Fibroblast of the conjunctiva (primary cell): ENCODE results near the gene TSSC4.
A peak's percentile ranks its signal among the peaks of the same experiment; 100 is the strongest.

Source experiments
- DNase-seq: peaks from one replicate; pipeline ENCODE4 v3.0.0-alpha.2; 2010; ENCODE audit warnings: low read depth

Gene TSSC4

GRCh38 chr11:2369320-2369719, 31.2 kb upstream of the TSSC4 start:
- DNase-seq: no peak

DNA sequence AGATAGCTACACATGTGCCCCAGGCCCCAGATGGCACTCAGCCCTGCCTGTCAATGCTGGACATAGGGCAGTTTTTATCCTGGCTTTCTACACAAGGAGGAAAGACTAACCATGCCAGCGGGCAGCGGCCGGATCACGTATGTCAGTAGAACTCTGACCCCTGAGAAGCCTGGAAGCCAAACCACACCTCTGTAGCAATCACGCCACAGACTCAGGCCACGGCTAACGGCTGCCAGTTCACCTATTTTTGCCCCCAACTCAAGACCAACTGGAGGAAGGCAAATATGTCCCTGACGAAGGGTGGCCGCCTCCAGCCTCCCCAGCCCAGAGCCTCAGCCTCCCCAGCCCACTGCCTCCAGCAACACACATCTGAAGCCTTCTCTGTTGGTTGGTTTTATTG, 30.7 kb upstream of the TSSC4 start:
- no peak for DNase-seq

DNA sequence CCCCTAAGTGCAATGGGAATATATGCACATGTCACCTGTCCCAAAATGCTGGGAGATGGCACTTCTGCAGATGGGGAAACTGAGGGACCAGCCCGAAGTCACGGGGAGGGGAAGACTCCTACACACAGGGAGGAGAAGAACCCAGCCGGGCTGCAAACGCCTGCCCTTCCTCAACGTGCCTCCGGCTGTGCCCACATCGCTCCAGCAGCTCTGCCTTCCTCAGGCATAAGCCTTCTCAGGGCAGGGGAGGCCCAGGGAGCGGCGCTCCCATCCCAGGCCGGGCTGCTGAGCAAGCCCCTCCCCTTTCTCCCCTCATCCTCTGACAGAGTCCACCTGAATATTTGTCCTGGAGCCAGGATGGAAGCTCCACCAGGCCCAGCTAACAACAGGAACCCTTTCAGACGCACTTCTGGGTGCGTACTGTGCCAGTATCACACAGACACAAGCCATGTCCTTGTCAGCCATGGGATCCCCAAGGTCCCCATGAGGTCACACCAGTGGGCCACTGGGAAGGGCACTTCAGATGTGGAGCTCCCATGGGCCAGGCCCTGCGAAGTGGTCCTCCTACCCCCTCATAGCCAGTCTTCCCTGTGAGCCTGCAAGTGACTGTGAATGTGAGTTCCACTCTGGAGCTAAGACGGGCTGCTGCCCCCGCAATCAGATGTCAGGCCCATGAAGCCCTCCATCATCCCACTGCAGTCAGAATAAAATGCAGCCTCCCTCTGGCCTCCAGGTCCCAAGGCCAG, 25.9 kb upstream of the TSSC4 start:
- DNase-seq: no peak

DNA sequence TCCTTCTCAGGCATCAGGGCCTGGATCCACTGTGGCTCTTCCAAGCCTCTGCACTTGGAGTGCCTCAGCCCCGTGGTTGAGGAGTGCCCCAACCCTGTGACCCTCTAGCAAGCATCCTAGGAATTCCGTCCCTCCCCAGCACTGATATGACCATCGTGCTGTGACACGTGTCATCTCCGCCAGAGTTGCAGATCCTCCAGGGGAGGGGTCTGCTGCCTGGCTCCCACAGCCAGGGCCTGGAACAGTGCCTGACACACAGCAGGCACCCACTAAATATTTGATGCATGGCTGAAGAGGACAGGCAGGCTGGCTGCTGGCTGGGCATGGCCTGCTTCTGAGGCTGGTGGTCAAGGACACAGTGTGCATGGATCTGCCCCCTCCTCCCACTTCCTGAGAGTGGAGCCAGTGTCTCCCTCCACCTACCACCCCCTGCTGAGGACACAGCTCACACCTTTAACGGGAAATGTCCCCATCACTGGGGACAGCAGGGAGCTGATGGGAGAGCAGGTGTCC, 25.2 kb upstream of the TSSC4 start:
- no peak for DNase-seq

DNA sequence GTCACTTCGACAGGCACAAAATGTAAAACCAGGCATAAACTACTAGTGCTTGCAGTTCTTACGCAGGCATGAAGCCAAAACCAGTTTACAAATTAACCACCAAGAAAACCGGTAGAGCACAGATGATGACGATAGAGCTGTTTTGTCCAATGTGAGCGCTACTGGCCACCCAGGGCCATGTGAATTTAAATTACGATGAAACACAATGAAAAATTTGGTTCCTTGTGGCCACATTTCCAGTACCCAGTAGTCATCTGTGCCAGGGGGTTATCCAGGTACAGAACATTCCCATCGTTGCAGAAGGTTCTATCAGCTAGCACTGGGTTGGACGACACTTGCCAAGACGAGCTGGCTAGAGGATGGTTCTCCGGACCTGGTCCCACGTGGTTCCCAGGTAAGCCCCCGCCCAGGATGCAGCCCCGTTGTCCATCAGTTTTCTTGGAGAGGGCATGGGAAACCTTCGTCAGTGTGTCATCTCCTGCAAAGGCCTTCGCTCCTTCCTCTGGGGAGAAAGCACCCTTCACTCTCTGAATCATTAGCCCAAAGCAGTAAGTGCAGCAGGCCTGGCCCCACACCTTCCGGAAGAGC, 24.5 kb upstream of the TSSC4 start:
- no peak for DNase-seq

DNA sequence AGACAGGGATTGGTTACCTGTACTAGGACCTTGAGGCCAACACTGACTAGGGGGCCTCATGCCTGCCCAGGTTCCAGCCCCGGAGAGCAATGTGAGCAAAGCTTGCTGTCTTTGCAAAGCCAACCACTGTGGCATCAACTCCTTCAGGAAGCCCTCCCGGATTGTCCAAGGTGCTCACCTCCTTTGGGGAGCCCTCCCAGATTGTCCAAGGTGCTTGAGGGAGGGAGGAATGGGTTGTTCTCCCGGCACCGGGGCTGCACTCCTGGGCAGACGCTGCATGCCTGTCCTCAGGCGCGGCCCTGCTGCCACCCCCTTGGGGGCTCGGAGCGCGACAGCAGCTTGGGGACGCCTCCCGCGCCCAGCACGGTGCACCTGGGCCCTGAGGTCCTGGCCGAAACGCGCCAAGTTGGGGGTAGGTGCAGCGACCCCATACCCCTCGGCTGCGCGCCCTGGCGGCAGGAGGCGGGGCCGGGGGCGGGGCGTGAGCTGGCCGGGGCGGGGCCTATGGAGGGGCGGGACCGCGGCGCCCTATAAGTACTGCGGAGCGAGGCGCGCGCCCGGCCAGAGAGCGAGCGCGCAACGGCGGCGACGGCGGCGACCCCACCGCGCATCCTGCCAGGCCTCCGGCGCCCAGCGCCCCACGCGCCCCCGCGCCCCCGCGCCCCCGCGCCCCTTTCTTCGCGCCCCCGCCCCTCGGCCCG, 23.6 kb upstream of the TSSC4 start, which contains the start of gene CD81:
CD81 (plus strand) TSS at position 560 of the 701 bp plus-strand sequence. CDS start 240 bp downstream, outside the sequence.
- DNase-seq: no peak

- no peak for DNase-seq
These were observed 22.8 kb upstream of the TSSC4 start for GRCh38 chr11:2377511-2378443.

- DNase-seq: peak; percentile 57
These were observed 21.9 kb upstream of the TSSC4 start for GRCh38 chr11:2378527-2379210.

GRCh38 chr11:2379466-2380174, 20.9 kb upstream of the TSSC4 start:
- DNase-seq: no peak

DNA sequence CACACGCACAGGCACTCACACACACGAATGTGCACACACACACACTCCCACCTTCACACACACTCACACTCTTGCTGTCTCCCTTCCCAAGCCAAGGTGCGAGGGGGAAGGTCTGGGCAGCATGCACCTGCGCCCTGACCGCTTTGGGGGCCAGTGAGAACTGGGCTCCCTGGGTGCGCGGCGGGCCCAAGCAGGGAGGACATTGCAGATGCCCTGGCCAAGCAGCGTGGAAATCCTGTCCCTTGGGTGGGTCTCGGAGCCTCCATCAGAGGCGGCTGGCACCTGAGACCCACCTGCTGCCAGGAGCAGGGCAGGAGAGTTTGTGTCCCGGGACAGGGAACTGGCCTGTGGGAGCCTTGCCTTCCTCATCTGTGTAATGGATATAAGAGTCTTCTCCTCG, 20.2 kb upstream of the TSSC4 start:
- no peak for DNase-seq

DNA sequence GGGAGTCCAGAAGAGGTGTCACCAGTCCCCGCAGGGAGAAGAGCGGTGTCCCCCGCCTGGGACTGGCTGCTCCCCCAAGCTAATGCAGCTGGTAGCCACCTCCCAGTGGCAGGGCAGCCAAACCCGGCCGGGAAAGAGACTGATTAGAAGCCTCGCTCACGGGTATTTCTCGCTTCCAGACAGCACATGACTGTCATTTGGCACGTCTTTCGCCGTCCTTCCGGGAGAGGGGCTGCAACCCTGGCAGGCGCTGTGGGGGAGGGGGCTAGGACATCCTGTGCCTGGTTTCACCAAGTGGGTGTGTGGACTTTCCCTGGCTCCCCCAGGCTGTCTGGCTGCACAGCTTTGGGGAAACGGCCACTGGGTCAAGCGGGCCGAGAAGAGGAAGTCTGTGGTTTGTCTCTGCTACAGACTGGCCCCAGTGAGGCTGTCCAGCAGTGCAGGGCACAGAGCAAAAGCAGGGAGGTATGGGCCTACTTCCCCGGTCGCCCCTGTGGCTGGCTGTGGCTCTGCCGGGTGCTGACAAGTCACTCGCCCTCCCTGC, 19.7 kb upstream of the TSSC4 start:
- no peak for DNase-seq

DNA sequence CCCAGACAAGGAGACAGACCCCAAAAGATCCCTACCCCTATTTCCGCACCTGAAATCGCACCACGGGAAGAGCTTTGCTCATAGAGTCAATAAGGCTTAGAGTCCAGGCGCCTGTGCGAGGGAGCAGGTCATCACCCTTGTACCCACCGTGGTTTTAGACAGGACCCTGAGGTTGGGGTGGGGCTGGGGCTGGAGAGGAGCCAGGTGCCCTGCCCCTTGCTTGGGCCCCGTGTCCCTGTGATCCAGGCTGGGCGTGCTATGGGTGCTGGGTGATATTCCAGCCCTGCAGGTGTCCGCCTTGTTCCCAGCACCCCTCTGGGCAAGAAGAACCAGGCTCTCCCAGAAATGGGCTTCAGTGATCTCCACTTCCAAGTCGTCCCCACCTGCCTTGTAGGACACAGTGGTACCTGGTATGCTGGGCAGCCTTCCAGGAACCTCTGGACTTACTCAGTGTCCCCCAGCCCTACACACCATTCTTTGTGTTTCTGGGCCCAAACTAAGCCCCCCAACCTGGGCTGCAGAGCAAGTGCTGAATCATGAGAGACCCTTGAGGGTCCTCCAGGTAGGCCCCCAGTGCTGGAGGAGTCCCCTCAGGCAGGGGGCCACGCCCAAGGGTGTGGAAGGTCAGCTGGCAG, 18.9 kb upstream of the TSSC4 start:
- DNase-seq: no peak

DNA sequence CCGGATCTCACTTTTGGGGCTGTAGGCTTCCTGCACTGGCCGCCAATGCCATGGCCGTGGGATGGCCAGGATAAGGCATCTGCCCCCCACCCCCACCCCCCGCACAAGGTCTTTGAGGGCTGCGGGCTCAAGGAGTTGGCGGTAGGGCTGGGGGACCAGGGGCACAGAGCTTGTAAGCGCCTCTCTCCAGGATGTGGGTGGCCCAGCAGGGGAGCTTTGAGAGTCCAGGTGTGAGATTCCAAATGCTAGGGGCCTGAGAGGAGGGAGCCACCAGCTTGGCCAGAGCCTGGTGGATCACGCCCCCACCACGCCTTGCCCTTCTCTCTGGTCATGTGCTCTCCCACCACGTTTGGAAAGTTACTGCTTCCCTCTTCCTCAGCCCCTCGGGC, 18.4 kb upstream of the TSSC4 start:
- DNase-seq: no peak

GRCh38 chr11:2382936-2383851, 17.4 kb upstream of the TSSC4 start:
- no peak for DNase-seq

DNA sequence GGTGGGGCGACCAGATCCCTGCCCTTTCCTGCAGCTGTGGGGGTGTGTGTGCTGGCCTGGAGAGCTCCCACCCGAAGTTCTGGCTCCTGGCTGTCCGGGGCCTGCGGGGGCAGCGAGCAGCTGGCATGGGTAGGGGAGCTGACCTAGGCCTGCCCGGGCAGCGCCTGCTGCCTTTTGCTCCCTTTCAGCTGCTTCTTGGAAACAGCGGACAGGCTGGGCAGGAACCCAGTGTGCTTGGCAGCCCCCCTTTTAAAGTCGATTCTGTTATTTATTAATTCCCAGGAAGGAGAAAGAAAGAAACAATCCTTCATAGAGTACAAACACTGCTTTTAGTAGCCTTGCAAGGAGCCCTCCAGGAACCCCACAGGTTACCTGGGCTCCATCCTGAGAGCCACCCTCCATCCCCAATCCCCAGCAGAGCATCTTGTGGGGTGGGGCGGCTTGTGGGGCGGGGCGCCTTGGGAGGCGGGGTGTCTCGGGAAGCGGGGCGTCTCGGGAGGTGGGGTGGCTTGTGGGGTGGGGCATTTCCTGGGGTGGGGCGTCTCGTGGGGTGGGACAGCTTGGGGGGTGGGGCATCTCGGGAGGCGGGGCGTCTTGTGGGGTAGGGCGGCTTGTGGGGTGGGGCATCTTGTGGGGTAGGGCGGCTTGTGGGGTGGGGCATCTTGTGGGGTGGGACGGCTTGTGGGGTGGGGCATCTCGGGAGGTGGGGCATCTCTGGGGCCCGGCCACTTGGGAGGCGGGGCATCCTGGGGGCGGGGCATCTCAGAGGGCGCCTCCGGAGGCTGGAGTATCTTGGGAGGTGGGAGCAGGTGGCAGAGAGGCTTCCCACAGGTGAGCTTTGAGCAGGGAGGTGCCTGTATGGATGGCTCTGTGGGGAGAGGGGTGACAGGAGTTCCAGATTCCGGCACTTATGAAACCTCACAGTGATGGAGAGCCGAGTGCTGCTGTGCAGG, 16.4 kb upstream of the TSSC4 start:
- DNase-seq: no peak

DNA sequence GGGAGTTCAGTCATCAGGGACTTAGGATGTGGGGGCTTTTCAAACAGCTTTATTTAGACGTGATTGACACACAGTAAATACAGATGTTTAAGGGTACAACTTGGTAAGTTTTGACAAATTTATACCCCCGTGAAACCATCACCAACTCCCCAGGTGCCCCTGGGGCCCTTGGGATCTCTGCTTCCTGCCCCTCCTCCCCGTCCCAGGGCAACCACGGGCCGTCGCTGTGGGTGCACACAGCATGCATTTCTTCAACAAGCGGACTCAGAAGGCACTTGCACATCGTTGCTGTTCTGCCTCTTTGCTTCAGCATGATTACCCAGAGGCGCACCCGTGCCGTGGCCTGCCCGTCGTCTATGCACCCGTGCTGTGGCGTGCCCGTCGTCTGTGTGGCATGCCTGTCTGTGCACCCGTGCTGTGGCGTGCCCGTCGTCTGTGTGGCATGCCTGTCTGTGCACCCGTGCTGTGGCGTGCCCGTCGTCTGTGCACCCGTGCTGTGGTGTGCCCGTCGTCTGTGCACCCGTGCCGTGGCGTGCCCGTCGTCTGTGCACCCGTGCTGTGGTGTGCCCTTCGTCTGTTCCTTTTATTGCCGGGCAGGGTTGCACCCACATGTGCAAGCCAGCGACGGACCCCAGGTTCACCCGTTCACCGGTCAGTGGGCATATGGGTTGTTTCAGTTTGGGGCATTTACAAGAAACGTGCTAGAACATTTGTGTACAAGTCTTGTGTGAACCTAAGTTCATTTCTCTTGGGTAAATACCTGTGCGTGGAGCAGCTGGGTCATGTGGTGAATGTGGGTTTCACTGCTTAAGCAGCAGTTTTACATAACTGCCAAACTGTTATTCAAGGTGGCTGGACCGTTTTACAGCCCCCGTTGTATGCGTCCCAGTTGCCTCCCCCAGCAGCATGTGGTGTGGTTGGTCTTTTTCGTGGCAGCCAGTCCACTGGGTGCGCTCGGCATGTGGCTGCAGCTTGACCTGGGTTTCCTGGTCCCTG, 15.1 kb upstream of the TSSC4 start:
- DNase-seq: no peak
